Posterior cingulate gyrus (tissue), 11 donors: ENCODE results near the gene ALPK1.
"Not testable (repeated sequence)": the region's sequence is repeated elsewhere in the genome, so short reads cannot be mapped to it uniquely, and the experiment has no call there.

Source experiments
- DNase-seq, 10 donors: peaks; one replicate each; pipeline versions ENCODE4 v3.0.0 to v3.0.0-alpha.2; 2020 to 2021; ENCODE audit warnings: mixed read lengths in 3 of 10
- intact Hi-C: fragments of 100-400 bp; cut with DNase I; formaldehyde crosslinking; loops from one replicate; pipeline ENCODE4 v1.15.1; 2023

The ALPK1 gene

DNA sequence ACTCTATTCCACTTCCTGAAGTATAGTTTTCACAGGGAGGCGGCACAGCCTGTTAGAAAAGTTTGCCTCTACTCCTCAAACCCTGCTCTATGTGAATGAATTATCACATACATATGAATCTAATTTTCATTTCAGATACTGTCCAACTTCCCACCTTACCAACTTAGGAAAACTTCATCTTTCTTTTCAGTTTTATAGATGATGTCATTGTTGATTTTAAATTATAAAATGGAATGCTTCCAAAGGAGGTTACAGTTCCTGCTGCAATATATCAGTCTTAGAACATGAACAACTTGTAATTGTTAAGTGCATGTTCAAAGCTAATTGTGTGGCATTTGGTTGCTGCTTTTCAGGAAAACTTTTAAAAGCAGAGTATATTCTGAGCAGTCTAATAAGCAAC, 126.4 kb downstream of the ALPK1 start:
- DNase-seq: no peak
- intact Hi-C loops: no loop called here

DNA sequence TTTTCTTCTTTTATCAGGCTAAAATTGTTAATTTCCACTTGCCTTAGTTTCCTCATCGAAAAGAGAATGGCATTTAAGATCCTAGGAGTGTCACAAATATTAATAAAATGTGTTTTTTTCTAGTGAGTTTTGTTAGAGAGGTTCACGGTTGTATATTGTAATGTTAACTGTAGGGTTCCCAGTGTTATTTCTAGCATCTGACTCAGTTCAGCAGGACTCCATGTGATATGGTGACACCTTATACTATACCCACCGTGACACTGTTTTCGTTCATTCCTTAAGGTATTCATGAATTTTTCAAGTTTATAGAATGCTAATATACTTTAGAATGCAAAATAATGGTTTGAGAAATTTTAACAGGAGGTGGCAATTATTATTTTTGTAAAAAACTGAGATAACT, 128.7 kb downstream of the ALPK1 start:
- intact Hi-C loops: no loop called here
- DNase-seq: no peak

DNA sequence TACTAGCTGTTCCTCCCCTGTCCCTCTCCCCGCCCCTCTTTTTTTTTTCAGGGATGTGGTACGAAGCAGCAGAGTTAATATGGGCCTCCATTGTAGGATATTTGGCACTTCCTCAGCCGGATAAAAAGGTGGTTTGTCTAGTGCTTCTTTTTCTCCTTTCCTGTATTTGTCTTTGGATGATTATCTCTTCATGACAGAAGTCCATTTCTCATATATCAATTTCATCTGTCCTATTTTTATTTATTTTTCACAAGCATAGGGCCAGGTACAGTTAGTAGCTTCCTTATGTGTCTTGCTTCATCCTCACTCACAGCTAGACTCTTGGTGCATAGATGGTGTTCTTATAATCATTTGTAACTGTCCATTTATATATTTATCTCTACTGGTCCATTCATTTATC, 129.2 kb downstream of the ALPK1 start:
- intact Hi-C loops: no loop called here
- DNase-seq: no peak

DNA sequence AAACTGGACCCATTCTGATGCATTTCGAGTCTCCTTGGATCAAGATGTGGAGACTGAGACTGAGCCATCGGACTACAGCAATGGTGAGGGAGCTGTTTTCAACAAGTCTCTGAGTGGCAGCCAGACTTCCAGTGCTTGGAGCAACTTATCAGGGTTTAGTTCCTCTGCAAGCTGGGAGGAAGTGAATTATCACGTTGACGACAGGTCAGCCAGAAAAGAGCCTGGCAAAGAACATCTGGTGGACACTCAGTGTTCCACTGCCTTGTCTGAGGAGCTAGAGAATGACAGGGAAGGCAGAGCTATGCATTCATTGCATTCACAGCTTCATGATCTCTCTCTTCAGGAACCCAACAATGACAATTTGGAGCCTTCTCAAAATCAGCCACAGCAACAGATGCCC, 134.0 kb downstream of the ALPK1 start:
- intact Hi-C loops: no loop called here
- DNase-seq: no peak

DNA sequence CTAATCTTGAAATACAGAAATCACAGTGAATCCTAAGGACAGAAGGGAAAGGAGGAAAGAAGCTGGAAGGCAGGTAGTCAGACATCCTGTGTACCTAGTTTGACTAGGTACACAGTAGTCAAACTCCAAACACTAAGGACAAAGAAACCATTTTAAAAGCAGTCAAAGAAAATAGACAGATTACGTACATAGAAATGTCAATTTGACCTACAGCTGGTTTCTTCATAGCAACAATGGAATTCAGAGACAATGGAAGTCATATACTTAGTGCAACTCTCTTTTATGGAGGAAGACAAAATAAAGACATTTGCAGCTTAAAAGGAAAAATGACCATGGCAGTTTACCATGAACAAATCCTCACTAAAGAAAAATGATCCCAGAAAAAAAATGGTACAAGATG, 139.8 kb downstream of the ALPK1 start:
- intact Hi-C loops: no loop called here
- no peak for DNase-seq

- intact Hi-C loops, DNase-seq: not testable (repeated sequence)
Observed at GRCh38 chr4:112442226-112442625, 145.1 kb downstream of the ALPK1 start.

DNA sequence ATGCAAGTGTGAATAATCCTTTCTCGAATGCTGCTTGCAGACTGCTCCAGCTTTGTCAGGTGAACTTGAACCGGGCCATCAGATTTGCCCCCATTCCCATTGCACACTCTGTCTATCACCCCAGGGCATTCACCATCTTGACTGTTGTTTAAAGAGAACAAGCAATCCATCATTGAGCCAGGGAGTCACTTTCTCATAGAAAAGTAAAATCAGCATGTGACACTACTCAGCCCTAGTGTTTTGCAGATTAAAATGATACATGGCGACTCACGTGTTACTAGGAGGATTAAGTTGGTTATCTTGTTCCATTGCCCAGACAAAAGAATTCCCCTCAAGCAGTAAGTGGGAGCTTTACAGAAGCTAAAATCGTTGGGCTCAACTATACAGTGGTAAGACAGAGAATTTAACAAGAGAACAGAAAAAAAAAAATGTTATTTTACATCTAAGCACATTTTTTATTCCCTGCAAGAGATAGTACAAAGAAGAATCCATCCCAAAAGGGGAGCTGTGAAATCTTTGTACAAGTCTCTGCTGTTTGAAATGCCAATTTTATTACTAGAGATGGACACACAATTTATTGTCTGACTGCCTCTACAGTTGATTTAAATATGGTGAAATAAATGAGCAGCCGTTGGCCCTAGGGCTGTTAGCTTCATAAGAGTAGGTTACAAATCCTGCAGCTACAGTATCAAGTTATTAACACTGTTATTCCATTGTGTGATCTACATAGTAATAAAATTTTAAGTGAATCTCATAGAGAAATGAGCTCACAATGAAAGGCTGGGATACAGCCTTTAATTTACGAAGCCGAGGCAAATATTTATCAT, 151.3 kb downstream of the ALPK1 start:
- DNase-seq: no peak
- intact Hi-C loops: no loop called here

DNA sequence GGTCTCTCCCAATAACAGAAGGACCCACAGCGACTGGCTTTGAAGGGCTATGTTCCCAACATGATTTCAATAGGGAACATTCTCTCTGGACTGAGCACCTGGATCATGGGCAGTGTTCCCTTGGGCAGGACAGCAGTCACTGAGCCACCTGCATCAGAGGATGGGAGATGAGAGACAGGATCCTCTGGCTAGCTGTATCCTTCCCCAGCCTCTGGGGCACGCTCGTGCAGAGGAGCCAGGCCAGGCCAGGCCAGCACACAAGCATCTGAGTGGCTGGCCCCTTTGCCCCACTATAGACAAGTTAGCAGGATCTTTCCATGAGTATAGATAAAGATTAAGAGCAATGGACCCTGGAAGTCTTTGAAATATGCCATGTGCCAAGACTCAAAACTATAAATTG, 152.5 kb downstream of the ALPK1 start:
- DNase-seq: no peak
- intact Hi-C loops: no loop called here

DNA sequence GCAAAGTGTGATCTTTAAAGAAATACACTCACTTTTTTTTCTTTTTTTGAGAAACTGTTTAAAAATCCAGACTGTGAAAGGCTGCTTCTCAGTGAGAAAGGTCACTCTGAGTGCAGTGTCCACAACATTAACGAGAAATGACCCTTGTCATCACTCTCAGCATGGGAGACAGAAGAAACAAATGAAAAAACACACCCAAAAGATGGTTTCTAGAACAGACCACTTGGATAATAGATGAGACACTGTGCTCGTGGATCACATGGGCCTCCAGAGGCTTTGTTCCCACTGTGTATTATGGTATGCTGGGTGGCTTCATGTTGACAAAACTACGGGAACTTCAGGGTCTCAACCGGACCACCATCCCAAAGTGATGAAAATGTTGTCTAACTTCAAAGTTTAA, 153.9 kb downstream of the ALPK1 start:
- DNase-seq: no peak
- intact Hi-C loops: no loop called here

- no peak for DNase-seq
- intact Hi-C loops: no loop called here
Observed at GRCh38 chr4:112451831-112452230, 154.7 kb downstream of the ALPK1 start.

- no peak for DNase-seq
- intact Hi-C loops: no loop called here
Observed at GRCh38 chr4:112453321-112453720, 156.2 kb downstream of the ALPK1 start.

GRCh38 chr4:112472318-112472717, 175.1 kb downstream of the ALPK1 start:
- intact Hi-C loops: no loop called here
- DNase-seq: no peak

- DNase-seq: no peak
- intact Hi-C loops: no loop called here
Observed at GRCh38 chr4:112473985-112474384, 176.8 kb downstream of the ALPK1 start.

DNA sequence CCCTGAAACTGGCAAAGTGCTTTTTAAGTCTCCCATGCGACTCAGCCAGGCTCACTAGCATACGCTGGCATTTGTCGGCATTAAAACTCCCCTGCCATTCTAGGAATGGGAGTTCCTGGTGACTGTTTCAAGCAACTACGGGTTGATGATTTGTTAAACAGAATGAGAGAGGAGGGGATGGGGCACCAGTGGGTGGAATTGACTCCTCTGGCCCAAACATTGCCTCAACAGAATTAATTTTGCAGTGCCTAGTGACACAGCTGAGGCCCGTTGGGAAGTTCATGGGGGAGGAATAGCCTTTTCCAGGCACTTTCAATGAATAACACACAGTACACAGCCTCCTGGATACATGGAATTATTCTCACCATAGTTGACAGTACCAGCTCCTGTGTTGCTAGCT, 188.8 kb downstream of the ALPK1 start:
- intact Hi-C loops: no loop called here
- DNase-seq: no peak

- intact Hi-C loops, DNase-seq: not testable (repeated sequence)
Observed at GRCh38 chr4:112490808-112491207, 193.6 kb downstream of the ALPK1 start.
